ENCODE data around the gene FRMD8. TPM values are rescaled to one million over a fixed set of nuclear protein-coding genes. Genes with fewer than 3 reads are reported as not detected.
A peak's percentile ranks its signal among the peaks of the same experiment; 100 is the strongest.

FRMD8 gene
- total RNA-seq, 1 donor from 2014 or later, result 8.4 TPM

DNA sequence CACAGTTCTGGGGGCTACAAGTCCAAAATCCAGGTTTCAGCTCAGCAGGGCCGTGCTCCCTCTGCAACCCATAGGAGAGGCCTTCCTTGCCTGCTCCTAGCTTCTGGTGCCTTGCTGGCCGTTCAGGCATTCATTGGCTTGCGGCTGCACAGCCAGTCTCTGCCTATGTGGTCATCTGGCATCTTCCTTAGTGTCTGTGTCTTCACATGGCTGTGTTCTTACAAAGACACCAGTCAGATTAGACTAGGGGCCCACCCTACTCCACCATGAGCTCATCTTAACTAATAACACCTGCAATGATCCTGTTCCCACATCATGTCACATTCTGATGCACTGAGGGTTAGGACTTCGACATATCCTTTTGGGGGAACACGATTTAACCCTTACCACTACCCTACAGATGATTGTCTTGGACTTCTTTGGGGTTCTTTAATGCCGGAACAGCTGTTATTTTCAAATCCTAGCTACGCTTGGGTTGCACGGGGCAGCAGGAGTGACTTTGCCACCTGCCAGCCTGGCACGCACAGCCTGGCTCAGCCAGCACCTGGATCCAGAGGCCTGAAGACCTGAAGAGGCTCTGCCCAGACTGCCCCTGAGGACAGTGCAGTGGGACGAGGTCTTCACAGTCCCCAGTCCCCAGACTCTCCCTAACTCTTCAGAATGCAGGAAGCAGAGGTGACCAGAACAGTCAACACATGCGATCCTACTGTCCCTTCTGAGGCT is 28.5 kb downstream of the FRMD8 start:
- H3K27me3 ChIP-seq (ENCODE audit: low read depth), result no peaks in the 10 kb centered on the region
- H3K4me1 ChIP-seq, result peaks cover 71% of the 10 kb centered on the region
- no peak overlapping the region for H3K4me3 ChIP-seq
- H3K27ac ChIP-seq (replicated peaks), result peak overlapping the region; percentile 100
- TF ChIP-seq, protein P1, sequence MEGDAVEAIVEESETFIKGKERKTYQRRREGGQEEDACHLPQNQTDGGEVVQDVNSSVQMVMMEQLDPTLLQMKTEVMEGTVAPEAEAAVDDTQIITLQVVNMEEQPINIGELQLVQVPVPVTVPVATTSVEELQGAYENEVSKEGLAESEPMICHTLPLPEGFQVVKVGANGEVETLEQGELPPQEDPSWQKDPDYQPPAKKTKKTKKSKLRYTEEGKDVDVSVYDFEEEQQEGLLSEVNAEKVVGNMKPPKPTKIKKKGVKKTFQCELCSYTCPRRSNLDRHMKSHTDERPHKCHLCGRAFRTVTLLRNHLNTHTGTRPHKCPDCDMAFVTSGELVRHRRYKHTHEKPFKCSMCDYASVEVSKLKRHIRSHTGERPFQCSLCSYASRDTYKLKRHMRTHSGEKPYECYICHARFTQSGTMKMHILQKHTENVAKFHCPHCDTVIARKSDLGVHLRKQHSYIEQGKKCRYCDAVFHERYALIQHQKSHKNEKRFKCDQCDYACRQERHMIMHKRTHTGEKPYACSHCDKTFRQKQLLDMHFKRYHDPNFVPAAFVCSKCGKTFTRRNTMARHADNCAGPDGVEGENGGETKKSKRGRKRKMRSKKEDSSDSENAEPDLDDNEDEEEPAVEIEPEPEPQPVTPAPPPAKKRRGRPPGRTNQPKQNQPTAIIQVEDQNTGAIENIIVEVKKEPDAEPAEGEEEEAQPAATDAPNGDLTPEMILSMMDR (IDR thresholded peaks at IDR 0.05; ENCODE audit: borderline replicate concordance), result no peak
- no peaks in the 10 kb centered on the region for H3K9me3 ChIP-seq (replicated peaks)
- peaks cover 31% of the 10 kb centered on the region for H3K36me3 ChIP-seq
- intact Hi-C loops (cut with micrococcal nuclease), result loop anchor here (5.0 kb wide), 1 partner anchor 97 kb away; no protein-coding TSS in a partner anchor
- DNase-seq, result peak; percentile 9

DNA sequence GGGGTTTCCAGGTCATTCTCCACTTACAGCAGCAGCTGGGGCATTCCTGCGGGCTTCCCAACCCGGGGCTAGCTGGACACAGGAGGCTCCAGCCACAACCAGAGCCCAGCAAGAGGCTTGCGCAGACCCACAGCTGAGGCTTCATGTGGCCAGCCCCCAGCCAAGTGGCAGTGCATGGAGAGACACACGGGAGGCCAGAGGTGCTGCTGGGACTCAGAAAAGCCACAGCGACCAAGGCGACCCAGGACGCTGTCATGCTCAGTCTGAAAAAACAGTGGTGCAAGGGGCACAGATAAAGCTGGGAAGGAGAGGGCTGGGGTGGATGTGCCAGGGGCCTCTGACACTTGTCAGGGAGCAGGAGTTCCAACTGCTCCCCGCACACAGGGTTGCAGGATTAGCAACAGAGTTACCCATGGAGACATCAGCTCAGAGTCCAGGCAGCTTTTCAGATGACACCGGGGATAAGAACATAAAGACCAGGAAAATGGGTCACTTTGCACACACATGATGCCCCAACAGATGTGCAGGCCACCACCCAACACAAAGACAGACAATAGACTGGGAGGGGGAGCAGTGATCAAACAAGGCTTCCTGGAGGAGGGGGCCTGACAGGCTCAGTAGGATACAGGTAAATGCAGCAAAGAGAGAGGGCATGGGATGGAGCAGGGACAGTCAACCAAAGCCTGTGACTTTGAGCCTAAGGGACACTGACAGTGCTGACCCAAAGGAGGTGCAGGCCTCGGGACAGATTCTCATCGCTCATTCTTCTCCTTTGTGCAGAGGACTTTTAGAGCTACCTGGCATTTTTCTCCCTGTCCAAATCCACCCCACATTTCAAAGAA is 29.3 kb downstream of the FRMD8 start:
- Histone ChIP-seq H3K27me3 (ENCODE audit: low read depth) (no peaks in the 10 kb centered on the region), H3K9me3 (replicated peaks) (no peaks in the 10 kb centered on the region), H3K27ac (replicated peaks) (peak overlapping the region; percentile 100), H3K4me3 (peak overlapping the region; percentile 80), H3K36me3 (peaks cover 28% of the 10 kb centered on the region), H3K4me1 (peaks cover 79% of the 10 kb centered on the region)
- peak; percentile 13 for DNase-seq
- TF ChIP-seq, protein P1 (IDR thresholded peaks at IDR 0.05; ENCODE audit: borderline replicate concordance), result no peak
- intact Hi-C loops (cut with micrococcal nuclease), result loop anchor here (5.0 kb wide), 1 partner anchor 97 kb away; no protein-coding TSS in a partner anchor

DNA sequence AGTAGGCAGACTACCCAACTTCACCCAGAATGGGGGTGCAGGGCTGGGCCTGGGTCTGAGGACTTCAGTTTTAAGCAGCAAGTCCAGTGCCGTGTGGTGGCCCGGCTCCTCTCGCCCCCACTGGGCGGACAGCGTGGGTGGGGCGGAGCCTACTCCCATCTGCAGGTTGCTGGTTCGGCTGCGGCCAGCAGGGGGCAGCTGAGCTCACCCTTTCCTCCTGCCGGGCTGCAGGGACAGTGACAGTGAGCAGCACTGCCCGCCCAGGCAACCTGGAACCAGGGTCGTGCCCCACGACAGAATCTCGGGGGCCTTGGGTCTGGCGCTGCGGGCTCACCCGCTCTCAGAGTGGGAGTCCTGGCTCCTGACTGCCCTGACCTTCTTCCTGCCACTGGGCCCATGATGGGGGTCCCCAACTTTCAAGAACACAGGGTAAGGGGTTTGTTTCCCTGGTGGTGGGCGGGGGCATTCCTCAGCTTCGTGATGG is 29.9 kb downstream of the FRMD8 start:
- Histone ChIP-seq H3K9me3 (replicated peaks) (no peaks in the 10 kb centered on the region), H3K4me1 (peaks cover 85% of the 10 kb centered on the region), H3K4me3 (peak overlapping the region; percentile 80), H3K27ac (replicated peaks) (peak overlapping the region; percentile 100), H3K36me3 (peaks cover 21% of the 10 kb centered on the region), H3K27me3 (ENCODE audit: low read depth) (no peaks in the 10 kb centered on the region)
- intact Hi-C loops (cut with micrococcal nuclease), result loop anchor here (5.0 kb wide), 1 partner anchor 96 kb away; no protein-coding TSS in a partner anchor
- DNase-seq, result peak; percentile 94
- TF ChIP-seq, protein P1 (IDR thresholded peaks at IDR 0.05; ENCODE audit: borderline replicate concordance), result peak; percentile 98

DNA sequence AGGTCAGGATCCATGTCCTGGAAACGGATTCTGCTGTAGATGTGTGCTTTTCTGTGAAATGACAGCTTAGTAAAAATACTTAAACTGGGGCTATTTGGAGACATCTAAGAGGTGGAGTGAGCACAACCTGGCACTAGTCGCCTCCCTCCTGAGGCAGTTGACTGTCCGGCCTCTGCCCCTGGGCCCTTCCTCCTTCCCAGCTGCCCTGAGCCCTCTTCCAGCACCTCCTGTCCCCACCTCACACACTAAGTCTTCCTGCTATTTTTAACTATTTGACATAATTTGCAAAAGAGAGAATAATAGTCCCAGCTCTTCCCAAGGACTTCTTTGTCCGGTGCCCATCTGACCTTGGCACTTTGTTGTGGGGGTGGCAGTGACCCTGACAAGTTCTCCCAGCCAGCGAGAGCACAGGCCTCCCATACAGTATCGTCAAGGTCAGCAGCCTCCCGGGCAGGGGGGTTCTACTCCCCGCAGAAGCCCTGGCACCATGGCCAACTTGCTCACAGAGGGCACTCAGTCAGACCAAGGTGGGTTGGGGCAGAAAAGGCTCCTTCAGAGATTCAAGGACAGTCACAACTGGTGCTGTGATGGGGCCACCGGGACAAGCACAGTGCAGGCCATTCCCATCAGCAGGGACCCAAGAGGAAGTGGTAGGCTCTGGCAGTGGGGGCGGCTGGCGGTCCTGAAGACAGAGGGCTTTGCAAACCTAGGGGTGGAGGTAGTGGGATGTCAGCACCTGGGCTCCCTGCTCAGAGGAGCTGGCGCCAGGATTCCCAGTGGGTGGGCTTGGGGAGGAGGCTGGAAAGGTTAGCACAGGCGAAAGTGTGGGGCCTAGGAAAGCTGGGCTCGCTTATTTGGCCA is 30.6 kb downstream of the FRMD8 start:
- H3K4me3 ChIP-seq, result peak overlapping the region; percentile 80
- peaks cover 81% of the 10 kb centered on the region for H3K4me1 ChIP-seq
- intact Hi-C loops (cut with micrococcal nuclease), result loop anchor here (5.0 kb wide), 1 partner anchor 95 kb away; no protein-coding TSS in a partner anchor
- peak; percentile 46 for DNase-seq
- H3K9me3 ChIP-seq (replicated peaks), result no peaks in the 10 kb centered on the region
- TF ChIP-seq, protein P1 (IDR thresholded peaks at IDR 0.05; ENCODE audit: borderline replicate concordance), result no peak
- no peaks in the 10 kb centered on the region for H3K27me3 ChIP-seq (ENCODE audit: low read depth)
- peak overlapping the region; percentile 100 for H3K27ac ChIP-seq (replicated peaks)
- peaks cover 14% of the 10 kb centered on the region for H3K36me3 ChIP-seq
